Measurements from ENCODE around the gene RAB2B.
"Not testable (repeated sequence)": the region's sequence is repeated elsewhere in the genome, so short reads cannot be mapped to it uniquely, and the experiment has no call there.

Gene RAB2B

DNA sequence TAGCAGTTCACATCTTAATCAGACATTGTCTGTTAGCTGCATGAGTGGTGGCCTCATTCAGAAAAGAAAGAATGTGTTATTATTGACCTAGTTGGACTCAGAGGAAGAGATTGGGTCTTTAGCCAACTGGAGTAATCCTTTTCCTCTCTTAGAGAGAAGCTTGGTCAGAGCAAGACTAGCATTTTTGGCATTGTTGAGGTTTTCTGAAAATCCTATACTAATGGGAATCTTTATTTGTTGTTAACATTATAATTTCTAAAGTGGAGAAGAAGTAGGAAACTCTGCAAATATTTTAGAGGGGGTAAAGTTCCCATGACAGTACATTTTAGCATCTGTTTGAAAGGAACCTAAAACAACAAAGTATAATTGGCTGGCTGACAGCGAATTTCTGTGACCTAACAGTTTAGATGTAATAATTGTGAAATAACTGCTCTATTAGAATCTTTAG, 9.9 kb upstream of the RAB2B start:
- FAIRE-seq, result no peak

DNA sequence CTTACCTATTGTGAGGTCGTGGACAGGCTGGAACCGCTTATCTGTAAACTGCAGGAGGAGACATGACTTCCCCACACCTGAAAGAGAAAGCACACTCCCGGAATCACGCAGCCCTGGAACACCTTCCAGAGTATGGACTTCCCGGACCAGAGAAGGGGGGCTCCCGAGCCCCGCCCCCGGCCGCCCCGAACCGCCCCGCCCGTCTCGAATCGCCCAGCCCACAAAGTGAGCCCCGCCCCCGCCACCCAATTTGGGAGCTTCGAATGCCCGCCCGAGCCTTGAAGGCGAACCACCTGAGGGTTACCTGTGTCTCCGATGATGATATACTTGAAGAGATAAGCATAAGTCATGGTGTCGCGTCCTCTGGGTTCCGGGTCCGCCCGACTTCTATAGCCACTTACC, 235 bp downstream of the RAB2B start:
- FAIRE-seq, result no peak

DNA sequence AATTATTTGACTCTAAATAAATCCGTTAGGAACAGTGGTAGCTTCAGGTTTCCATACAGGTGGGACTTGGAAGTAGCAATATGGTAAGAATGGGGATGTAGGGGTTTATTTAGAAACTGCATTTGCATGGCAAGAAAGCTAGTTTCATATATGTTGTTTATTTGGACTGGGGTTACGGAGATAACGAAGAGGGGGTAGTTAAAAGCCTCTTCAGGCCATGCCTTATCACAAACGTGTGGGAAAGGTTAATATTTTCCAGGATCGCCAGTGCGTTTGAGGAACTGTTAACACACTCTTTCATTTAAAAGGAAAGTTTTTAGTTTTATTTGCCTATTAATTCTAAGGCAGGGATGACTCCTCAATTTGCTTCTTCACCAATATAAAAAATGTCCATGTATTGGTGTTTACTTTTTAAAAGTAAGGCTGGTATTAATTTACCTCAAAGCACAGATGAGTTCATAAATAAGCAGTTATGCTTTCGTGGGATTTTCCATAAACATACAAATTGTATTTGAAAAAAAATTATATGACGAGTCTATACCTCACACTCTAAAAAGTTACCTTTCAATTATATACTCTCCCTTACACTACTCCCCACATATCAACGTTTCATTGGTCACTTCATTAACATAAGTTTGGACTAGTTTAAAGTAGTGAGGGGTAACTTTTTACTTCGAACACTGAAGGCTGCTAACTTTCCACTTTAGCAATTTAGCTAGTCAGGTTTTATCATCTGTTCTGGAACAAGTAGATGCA, 814 bp downstream of the RAB2B start:
- peak; percentile 43 for FAIRE-seq

DNA sequence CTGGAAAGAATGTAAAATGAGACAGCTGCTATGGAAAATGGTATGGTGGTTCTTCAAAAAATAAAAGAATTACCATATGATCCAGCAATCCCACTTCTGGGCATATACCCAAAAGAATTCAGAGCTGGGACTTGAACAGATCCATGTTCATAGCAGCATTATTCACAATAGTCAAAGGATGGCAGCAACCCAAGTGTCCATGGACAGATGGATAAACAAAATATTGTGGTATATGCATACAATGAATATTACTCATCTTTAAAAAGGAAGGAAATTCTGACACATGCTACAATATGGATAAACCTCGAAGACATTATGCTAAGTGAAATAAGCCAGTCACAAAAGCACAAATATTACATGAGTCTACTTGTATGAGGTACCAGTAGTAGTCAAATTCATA, 9.1 kb downstream of the RAB2B start:
- no peak for FAIRE-seq

DNA sequence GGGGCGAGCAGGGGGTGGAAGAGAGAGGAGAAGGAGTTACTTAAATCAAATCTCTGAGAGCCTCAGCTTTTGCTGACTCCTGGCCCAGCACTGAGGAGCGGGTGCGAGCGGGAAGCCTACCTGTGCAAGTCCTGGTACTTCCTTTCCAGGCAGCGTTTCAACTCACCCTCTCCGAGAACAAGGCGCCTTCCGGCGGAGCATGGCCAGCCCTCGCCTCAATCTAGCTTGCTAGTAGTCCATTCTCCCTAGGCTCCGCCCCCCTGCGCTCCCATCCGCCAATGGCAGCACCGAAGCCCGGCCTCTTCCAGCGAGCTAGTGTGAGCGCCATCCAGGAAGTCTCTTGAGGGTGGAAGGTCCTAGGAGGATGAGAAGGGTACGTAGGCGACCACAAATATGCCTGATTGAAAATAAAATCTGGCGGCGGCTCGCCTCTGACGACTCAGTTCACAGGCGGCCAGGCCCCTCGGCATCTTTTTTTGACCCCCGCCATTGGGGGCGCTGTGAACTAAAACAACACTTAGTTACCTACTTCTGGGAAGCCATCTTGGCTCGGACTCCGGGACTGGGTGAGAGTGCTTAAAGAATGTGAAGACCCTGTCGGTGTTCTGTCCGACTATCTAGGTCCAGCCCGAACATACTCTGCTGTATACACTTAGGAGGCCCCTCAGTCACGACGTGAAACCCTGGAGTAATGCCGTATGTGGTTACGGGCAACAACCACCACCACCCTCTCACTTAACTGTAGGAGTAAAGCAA, 20.7 kb downstream of the RAB2B start, which contains the start of gene CHD8:
CHD8 (minus strand) TSS at position 212 of the 756 bp plus-strand sequence. CDS start 24,480 bp downstream, outside the sequence.
- FAIRE-seq, result peak; percentile 74

DNA sequence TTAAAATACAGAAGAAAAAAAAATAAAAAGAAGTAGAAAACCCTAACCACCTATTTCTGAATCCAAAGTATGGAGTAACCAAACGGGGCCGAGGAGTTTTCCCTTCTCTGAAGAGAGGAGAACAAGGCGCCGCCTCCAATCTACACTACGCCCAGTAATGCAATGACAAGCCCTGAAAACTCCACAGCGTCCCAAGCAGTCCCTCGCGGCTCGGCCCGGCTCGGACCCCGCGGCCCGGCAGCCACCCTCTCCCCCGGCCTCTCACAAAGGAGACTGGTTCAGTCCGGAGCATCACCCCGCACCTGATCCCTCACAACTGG, 21.2 kb downstream of the RAB2B start:
- FAIRE-seq, result no peak

DNA sequence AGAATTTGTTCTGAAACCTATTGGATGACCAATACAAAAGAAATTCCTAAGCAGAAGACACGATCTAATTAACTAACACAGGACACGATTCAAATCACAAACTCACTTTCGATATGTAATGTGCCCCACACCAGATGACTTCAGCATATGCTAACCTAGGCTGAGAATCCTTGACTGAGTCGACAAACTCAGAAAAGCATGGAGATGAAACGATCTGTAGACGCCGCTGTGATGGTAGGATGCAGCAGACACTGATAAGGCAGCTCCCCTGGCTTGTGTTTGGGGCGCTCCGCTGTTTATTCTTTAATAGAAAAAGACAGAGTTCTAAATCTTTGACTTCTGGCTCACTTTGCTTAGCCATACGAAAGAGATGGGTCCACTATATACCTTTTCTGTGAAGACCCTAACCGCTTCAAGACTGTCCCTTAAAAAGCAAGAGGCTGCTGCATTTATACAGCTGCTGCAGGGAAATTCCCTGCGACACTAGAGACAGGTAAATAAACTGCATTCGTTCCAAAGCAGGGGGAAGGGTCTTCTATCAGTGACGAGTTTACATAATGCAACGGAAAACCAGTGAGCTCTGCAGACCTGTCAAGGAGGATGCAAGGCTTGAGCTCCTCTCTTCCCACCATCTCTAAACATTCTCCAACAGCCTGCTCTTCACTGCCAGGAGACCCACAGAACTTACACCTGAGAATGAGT, 21.8 kb downstream of the RAB2B start:
- FAIRE-seq, result no peak

DNA sequence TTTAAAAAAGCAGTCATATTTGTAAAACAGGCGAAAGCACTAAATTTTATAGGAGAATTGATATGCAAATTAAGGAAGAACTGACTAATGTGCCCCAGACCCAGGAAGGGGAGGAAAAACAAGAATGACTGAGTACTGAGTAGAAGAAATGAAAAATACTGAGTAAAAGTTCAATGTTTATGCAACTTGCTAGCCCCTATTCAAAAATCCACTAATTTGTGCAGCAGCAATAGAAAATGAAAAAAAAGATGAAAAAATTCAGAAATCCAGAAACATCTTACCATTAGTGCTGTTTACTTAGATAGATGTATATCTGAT, 26.9 kb downstream of the RAB2B start:
- FAIRE-seq, result no peak

DNA sequence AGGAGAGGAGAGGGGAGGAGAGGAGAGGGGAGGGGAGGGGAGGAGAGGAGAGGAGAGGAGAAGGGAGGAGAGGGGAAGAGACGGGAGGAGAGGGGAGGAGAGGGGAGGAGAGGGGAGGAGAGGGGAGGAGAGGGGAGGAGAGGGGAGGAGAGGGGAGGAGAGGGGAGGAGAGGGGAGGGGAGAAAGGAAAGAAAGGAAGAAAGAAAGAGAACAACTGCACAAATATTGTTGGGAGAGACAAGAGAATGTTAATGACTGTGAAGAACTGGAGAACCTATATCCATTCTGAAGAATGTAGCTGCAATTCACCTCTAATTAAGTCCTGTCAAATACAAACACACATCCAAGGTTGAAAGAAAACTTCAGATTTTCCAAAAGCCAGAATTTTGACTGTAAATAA, 34.1 kb downstream of the RAB2B start:
- FAIRE-seq, result not testable (repeated sequence)

DNA sequence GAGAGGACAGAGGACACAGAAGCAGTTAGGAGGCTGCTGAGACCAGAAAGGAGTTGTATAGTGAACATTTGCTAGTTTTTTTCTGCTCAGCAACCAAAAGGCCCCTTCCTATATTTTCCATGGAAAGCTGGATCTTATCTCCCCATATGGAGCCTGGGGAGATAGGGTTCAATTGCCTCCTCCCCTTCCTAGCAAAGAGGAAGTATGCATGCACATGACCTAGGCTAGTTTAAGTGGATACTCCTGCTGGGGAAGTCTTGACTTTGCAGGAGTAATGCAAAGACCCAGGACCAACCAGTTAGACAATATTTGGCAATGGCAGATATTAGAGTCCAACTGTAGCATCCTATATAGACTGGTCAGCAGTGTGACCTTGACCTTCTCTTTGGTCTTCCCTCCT, 35.9 kb downstream of the RAB2B start:
- FAIRE-seq, result no peak

DNA sequence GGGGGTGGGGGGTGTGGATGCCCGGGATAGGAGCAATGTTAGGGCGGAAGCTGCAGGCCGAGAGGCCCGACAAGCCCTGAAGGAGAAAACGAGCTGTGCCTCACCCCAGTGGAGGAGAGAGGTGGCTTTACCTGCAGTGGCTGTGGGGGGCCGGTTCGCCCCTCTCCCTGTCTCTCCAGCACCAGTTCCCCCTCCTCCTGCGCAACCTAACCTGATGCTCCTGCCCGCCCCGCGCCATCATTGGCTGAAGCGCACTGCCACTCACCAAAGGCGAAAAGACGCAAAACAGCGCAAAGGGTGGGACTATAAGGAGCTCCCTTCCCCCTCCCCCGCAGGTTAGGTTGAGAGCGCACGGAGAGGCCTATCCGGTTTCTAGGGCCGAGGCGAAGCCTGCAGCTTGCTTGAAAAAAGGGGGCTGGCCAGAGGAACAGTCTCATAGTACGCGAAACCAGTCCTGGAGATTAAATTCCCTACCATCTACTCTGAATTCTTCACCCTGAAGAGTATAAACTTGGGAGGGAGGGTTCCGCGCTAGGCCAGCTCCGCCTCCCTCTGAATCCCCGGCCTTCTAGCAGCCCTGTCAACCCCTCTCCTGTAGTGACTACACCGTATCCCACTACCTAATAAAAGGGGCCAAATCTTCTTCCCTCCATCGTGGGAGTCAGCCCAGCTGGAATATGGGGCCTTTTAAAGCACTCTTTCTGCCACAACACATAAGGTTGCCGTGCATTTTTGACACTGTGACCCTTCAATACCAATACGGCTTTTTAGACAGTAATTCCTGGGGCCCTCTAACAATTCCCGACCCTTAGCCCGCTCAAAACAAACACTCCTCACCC, 39.5 kb downstream of the RAB2B start:
- FAIRE-seq, result no peak

DNA sequence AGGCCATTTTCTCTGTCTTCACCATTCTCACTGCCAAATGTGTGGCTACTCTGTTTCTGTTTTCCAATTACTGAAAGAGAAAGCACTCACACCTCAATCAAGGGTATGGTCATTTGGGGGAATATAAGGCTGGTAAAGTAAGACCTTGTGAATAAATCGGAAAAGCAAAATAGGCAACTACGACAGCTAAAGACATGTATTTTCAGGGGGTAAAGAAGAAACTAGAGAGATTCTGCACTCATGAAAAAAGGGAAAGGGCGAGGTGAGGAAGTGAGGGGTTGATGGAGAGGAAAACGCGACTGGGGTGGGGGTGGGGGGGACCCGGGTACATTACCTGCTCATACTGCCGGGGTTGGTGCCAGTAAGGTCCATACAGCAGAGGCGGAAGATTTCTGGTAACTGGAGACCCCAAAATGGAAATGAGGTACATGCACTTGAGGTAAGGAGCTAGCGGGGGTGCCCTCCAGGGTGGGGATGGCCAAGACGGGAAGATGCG, 40.1 kb downstream of the RAB2B start:
- FAIRE-seq, result no peak

DNA sequence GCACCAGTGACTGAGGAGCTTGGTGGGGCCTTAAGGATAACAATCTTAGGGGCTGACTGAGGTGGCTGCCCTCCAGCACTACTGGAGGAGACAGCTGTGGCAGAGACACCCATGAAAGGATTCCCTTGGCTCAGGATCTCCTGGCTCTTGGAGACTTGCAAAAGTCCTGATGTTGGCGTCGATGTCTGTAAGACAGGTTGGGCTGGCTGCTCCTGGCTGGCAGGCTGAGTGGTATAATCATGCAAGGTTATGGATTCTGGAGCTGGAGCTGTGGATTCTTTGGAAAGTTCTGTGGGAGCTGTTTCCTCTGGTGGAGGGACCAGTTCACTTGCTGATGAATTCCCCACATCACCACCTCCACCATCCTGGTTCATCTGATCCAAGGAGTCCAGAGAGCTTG, 45.6 kb downstream of the RAB2B start:
- FAIRE-seq, result no peak

DNA sequence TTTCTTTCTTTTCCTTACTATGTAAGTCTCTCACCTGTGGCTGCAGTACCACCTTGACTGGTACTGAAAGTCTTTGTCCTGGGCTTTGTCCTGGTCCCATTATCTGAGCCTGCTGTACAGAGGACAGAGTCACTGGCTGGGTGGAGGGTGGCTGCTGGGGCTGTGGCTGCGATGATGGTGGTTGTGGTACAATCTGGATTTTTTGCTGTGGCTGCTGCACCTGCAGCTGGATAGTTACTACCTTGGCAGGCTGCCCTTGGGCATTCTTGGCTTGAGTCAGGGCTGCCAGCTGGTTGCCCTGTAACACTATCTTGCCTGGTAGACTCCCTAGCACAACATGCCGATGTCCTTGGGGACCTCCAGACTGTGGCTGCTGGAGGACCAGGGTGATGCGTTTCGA, 47.8 kb downstream of the RAB2B start:
- FAIRE-seq, result no peak

DNA sequence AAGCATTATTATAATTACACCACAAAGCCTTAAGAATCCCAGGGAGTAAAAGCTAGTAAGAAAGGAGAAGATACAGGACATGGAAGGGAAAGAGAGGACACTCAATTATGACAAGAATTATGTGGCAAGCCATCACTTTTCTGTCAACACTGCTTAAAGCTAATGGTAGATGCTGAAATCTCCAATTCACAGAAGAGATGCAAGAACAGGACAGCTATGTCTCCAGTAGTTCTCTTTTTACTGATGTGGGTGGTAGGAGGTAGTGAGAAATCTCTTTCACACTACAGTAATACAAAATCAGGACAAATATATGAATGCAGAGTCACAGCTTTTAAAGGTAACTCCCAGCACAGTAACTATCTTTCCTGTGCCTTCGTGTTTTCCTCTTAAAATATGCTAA, 50.1 kb downstream of the RAB2B start:
- no peak for FAIRE-seq

DNA sequence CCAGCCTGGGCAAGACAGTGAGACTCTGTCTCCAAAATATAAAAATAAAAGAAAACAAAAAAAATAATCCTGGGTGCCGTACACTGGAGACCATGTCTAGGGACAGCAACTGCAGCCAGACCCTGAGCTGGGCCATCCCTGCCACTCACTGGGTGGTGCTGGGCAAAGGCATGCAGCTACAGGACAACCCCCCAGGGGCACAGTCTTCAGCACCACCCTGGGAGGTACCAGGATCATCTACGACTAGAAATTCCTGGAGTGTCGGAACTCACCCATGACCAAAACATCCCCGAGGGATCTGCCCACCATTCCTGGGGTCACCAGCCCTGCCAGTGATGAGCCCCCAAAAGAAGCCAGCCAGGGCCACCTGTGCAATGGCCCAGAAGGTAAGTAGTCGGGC, 57.2 kb downstream of the RAB2B start:
- FAIRE-seq, result no peak

DNA sequence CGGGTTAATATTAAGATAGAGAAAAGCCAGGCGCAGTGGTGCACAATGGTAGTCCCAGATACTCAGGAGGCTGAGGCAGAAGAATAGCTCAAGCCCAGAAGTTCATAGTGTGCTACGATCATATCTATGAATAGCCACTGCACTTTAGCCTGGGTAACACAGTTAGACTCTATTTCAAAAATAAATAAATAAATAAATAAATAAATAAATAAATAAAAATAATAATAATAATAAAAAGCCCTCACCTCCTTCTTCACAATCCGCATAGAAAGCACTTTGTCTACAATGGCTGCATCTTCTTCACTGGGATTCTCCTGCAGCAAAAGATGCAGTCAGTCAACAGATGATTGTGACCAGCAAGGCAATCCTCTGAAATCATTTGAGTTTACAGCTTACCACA, 61.4 kb downstream of the RAB2B start:
- no peak for FAIRE-seq

DNA sequence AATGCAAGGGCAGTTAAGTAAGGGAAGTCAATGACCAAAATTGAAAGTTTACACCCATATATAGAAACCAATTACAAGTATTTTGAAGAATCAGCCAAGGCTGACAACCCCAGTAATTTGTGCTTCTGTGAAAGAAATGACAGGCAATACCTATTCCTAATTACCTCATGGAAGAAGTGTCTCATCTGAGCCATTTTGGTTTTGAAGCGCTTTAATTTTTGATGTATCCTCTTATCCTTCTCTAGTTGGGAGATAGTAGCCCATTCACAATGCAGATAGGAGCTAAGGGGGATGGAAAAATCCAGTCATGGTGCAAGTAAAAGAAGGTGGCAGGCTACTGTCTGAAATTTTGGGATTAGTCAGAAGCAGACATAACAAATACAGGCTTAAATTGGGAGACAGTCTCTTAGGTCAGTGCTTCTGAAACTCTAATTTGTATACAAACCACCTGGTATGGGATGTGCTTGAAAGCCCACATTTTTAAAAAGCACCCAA, 62.6 kb downstream of the RAB2B start:
- FAIRE-seq, result no peak
